Caco-2 (cell line): ENCODE results near the gene PARM1. TPM values are rescaled to one million over a fixed set of nuclear protein-coding genes. Genes with fewer than 3 reads are reported as not detected.

ENCODE experiments used
- BruUV-seq: library from RNA; stranded (reverse); fragments of 400-500 nt; replicated peaks from 2 replicates; lab custom pipeline; 2021; lab: Mats Ljungman, UMichigan
- CTCF ChIA-PET: fragments of 300-600 bp; sonication (Branson Sonifier 250); formaldehyde crosslinking; loops from one replicate; lab custom pipeline; 2022; ENCODE audit warnings: antibody characterized with exemption; lab: Charles Lee
- POLR2A ChIA-PET: fragments of 300-600 bp; sonication (Branson Sonifier 250); formaldehyde crosslinking; loops from one replicate; lab custom pipeline; 2022; ENCODE audit warnings: antibody characterized with exemption; lab: Charles Lee
- DNase-seq, 2 experiments: peaks; one replicate each; pipeline versions ENCODE4 v3.0.0 to v3.0.0-alpha.2; 2020 to 2022
- H3K27me3 ChIP-seq: replicated peaks from 2 replicates; pipeline ENCODE4 v1.6.0; 2011; ENCODE audit warnings: low read length; ENCODE audit not compliant: control insufficient read depth, insufficient read depth
- H3K36me3 ChIP-seq: 2 replicates; pipeline ENCODE4 v1.5.1; 2011; ENCODE audit warnings: low read length; ENCODE audit not compliant: control insufficient read depth, insufficient read depth
- H3K4me1 ChIP-seq: fragments of 250-450 bp; sonication (Bioruptor Pico); 2 replicates; pipeline ENCODE4 v1.5.1; 2020; ENCODE audit warnings: mild to moderate bottlenecking
- H3K4me3 ChIP-seq: 2 replicates; pipeline ENCODE4 v1.5.1; 2011; ENCODE audit warnings: low read depth, mild to moderate bottlenecking, control low read depth, low read length
- H3K9me3 ChIP-seq: fragments of 250-450 bp; sonication (Bioruptor Pico); 2 replicates; pipeline ENCODE4 v1.5.1; 2020; ENCODE audit warnings: mild to moderate bottlenecking, moderate library complexity
- H3K27ac Mint-ChIP-seq: one replicate; pipeline ENCODE4 v1.8.0; 2022; ENCODE audit warnings: mixed read lengths; ENCODE audit not compliant: unreplicated experiment
- H3K27me3 Mint-ChIP-seq: one replicate; pipeline ENCODE4 v1.8.0; 2022; ENCODE audit warnings: mixed read lengths; ENCODE audit not compliant: insufficient read depth, unreplicated experiment
- H3K36me3 Mint-ChIP-seq: one replicate; pipeline ENCODE4 v1.8.0; 2022; ENCODE audit warnings: mild to moderate bottlenecking, mixed read lengths; ENCODE audit not compliant: insufficient read depth, unreplicated experiment
- H3K4me1 Mint-ChIP-seq: one replicate; pipeline ENCODE4 v1.8.0; 2022; ENCODE audit warnings: low read depth, mixed read lengths; ENCODE audit not compliant: unreplicated experiment
- H3K4me3 Mint-ChIP-seq: one replicate; pipeline ENCODE4 v1.8.0; 2022; ENCODE audit warnings: mild to moderate bottlenecking, moderate library complexity, mixed read lengths; ENCODE audit not compliant: unreplicated experiment
- H3K9me3 Mint-ChIP-seq: one replicate; pipeline ENCODE4 v1.8.0; 2022; ENCODE audit warnings: mixed read lengths; ENCODE audit not compliant: unreplicated experiment
- intact Hi-C: fragments of 100-400 bp; cut with micrococcal nuclease; formaldehyde crosslinking; loops from one replicate; pipeline ENCODE4 v1.10.0; 2022; ENCODE audit not compliant: unreplicated experiment
- total RNA-seq: library from RNA; stranded (reverse); gene quantifications from 2 replicates; pipeline ENCODE4 v1.2.3, GENCODE V29; 2022
- TF ChIP-seq, protein P1 (sequence below), 2 experiments: fragments of 200-600 bp in 1 of 2; IDR thresholded peaks; 1 replicate in 1 of 2; 2 replicates in 1 of 2; pipeline versions ENCODE4 v1.5.1 to v1.8.0; 2011 to 2022; ENCODE audit warnings: antibody characterized with exemption in 1 of 2, control low read depth in 1 of 2, inconsistent platforms in 1 of 2, low read depth in 1 of 2, low read length in 1 of 2, mild to moderate bottlenecking in 1 of 2, moderate library complexity in 1 of 2; ENCODE audit not compliant: insufficient read depth in 1 of 2, severe bottlenecking in 1 of 2, unreplicated experiment in 1 of 2

Gene PARM1
- total RNA-seq, 1 experiment from 2014 or later = 1.7 TPM

DNA sequence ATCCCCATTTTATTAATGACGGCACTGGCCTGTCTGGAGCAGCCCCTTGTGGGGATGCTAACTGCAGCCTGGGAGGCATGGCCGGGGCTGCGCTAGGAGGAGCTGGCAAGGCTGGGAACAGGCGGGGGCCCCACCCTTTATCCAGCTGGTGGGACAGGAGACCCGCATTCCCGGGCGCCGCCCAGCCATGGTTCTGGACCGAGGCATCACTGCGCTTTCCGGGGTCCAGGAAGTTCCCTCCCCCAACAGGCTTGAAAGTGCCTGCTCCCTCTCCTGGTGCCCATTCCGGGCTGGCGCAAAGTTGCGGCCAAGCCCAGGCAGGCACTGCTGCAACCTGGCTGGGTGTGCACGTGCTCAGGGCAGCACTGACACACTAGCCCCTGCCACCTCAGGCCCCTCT, 124.5 kb downstream of the PARM1 start:
- no peaks in the 10 kb centered on the region for H3K4me1 ChIP-seq
- H3K4me1 Mint-ChIP-seq = no peaks in the 10 kb centered on the region
- no TSS peak for BruUV-seq
- TF ChIP-seq, protein P1, sequence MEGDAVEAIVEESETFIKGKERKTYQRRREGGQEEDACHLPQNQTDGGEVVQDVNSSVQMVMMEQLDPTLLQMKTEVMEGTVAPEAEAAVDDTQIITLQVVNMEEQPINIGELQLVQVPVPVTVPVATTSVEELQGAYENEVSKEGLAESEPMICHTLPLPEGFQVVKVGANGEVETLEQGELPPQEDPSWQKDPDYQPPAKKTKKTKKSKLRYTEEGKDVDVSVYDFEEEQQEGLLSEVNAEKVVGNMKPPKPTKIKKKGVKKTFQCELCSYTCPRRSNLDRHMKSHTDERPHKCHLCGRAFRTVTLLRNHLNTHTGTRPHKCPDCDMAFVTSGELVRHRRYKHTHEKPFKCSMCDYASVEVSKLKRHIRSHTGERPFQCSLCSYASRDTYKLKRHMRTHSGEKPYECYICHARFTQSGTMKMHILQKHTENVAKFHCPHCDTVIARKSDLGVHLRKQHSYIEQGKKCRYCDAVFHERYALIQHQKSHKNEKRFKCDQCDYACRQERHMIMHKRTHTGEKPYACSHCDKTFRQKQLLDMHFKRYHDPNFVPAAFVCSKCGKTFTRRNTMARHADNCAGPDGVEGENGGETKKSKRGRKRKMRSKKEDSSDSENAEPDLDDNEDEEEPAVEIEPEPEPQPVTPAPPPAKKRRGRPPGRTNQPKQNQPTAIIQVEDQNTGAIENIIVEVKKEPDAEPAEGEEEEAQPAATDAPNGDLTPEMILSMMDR (IDR thresholded peaks at IDR 0.05; ENCODE audit: insufficient read depth in 1 of 2, low read depth in 1 of 2, low read length in 1 of 2, severe bottlenecking in 1 of 2, unreplicated experiment in 1 of 2) = no peak
- H3K27ac Mint-ChIP-seq = no peak overlapping the region
- no peaks in the 10 kb centered on the region for H3K36me3 Mint-ChIP-seq
- ChIA-PET CTCF (no interaction called here), POLR2A (no interaction called here)
- H3K27me3 ChIP-seq = no peaks in the 10 kb centered on the region
- no peak overlapping the region for H3K4me3 Mint-ChIP-seq
- no peak for DNase-seq
- intact Hi-C loops = loop anchor here (2.0 kb wide), 1 partner anchor 125 kb away; the partner anchor contains the start of gene PARM1
- no peaks in the 10 kb centered on the region for H3K27me3 Mint-ChIP-seq
- no peaks in the 10 kb centered on the region for H3K36me3 ChIP-seq
- H3K9me3 ChIP-seq = no peaks in the 10 kb centered on the region
- no peak overlapping the region for H3K4me3 ChIP-seq
- no peaks in the 10 kb centered on the region for H3K9me3 Mint-ChIP-seq

DNA sequence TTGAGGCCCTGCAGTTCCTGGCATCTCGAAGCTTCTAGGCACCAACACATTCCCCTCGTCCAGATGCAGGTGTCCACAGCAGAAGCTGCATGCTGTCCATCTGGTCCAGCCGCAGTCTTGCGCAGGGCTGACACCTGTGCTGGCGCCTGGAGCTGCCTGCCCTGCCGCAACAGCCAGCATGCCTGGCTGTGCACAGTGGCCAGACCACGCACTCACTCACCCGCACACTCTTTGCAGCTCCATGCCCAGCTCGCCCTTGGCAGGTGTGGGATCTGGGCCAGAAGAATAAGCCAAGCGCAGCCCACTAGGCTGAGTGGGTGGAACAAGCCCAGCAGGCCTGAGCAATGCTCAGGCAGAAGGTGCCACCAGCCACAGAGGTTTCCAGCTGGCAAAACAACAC, 125.6 kb downstream of the PARM1 start:
- Histone ChIP-seq H3K36me3 (no peaks in the 10 kb centered on the region), H3K27me3 (no peaks in the 10 kb centered on the region), H3K4me1 (no peaks in the 10 kb centered on the region), H3K4me3 (no peak overlapping the region), H3K9me3 (no peaks in the 10 kb centered on the region)
- no peaks in the 10 kb centered on the region for H3K36me3 Mint-ChIP-seq
- TF ChIP-seq, protein P1 (IDR thresholded peaks at IDR 0.05; ENCODE audit: insufficient read depth in 1 of 2, low read depth in 1 of 2, low read length in 1 of 2, severe bottlenecking in 1 of 2, unreplicated experiment in 1 of 2) = no peak
- no TSS peak for BruUV-seq
- CTCF ChIA-PET = no interaction called here
- no peaks in the 10 kb centered on the region for H3K4me1 Mint-ChIP-seq
- H3K4me3 Mint-ChIP-seq = no peak overlapping the region
- POLR2A ChIA-PET = no interaction called here
- no peaks in the 10 kb centered on the region for H3K27me3 Mint-ChIP-seq
- no peak overlapping the region for H3K27ac Mint-ChIP-seq
- H3K9me3 Mint-ChIP-seq = no peaks in the 10 kb centered on the region
- intact Hi-C loops = no loop called here
- DNase-seq = no peak

DNA sequence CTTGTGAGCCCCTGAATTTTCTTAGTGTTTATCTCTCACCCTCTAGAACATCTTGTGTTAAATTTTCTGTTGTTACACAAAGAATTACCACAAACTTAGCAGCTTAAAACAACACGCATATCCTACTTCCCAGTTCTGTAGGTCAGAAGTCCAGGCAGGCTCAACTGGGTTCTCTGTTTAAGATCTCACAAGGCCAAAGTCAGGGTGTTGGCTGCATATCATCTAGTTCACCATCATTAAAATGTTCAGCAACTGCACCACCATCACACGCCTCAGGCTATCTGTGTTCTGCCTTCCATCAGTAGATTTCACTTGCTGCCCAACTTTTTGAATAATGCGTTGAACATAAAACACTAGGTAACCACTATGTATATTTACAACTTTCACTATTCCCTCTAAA, 130.5 kb downstream of the PARM1 start:
- POLR2A ChIA-PET = no interaction called here
- TF ChIP-seq, protein P1 (IDR thresholded peaks at IDR 0.05; ENCODE audit: insufficient read depth in 1 of 2, low read depth in 1 of 2, low read length in 1 of 2, severe bottlenecking in 1 of 2, unreplicated experiment in 1 of 2) = no peak
- no peak for DNase-seq
- CTCF ChIA-PET = no interaction called here
- intact Hi-C loops = no loop called here
- no peaks in the 10 kb centered on the region for H3K9me3 ChIP-seq
- Mint-ChIP-seq H3K27ac (no peak overlapping the region), H3K36me3 (no peaks in the 10 kb centered on the region), H3K4me3 (no peak overlapping the region), H3K27me3 (no peaks in the 10 kb centered on the region), H3K9me3 (no peaks in the 10 kb centered on the region), H3K4me1 (no peaks in the 10 kb centered on the region)
- no peaks in the 10 kb centered on the region for H3K27me3 ChIP-seq
- no peaks in the 10 kb centered on the region for H3K36me3 ChIP-seq
- H3K4me1 ChIP-seq = no peaks in the 10 kb centered on the region
- no peak overlapping the region for H3K4me3 ChIP-seq
- no TSS peak for BruUV-seq
